A549 (cell line): Measurements from ENCODE around the gene ACTA2. TPM values are rescaled to one million over a fixed set of nuclear protein-coding genes. Genes with fewer than 3 reads are reported as not detected.

ENCODE experiments used
- ATAC-seq, 2 experiments: fragments of 200-7000 bp in 1 of 2; fragments of >200 bp in 1 of 2; cut with Nextera tagmentation in 1 of 2; cut with Tn5 transposase in 1 of 2; 3 replicates each; pipeline versions ENCODE4 v1.8.0 to v1.9.1; 2018 to 2020; ENCODE audit warnings: mild to moderate bottlenecking in 1 of 2, moderate library complexity in 1 of 2
- CTCF ChIA-PET: fragments of 300-600 bp; sonication (Branson Sonifier 250); formaldehyde crosslinking; extraction: SDS; loops from one replicate; lab custom pipeline; 2021; ENCODE audit warnings: antibody characterized with exemption, inconsistent platforms; lab: Yijun Ruan, JAX
- POLR2A ChIA-PET: fragments of 350-600 bp; formaldehyde crosslinking; extraction: SDS; loops from one replicate; lab custom pipeline; 2021; ENCODE audit warnings: antibody characterized with exemption, inconsistent platforms; lab: Yijun Ruan, JAX
- DNase-seq, 2 experiments: peaks; one replicate each; pipeline versions ENCODE4 v3.0.0 to v3.0.0-alpha.2; 2011 to 2016; ENCODE audit warnings: low read depth in 1 of 2, low spot score in 1 of 2
- FAIRE-seq: peaks from 2 replicates; lab custom pipeline; 2011; peaks lifted over from hg19 to GRCh38; lab: Jason Lieb, UNC
- H3K27ac ChIP-seq, 2 experiments: fragments of >200 bp; sonication (Bioruptor Twin); formaldehyde crosslinking; 3 replicates each; pipeline ENCODE4 v1.5.1; 2016 to 2017
- H3K4me1 ChIP-seq: fragments of >200 bp; sonication (Bioruptor Twin); formaldehyde crosslinking; 3 replicates; pipeline ENCODE4 v1.6.1; 2016
- H3K4me2 ChIP-seq: fragments of >200 bp; sonication (Bioruptor Twin); formaldehyde crosslinking; 3 replicates; pipeline ENCODE4 v1.6.1; 2016
- H3K4me3 ChIP-seq: fragments of >200 bp; sonication (Bioruptor Twin); formaldehyde crosslinking; 3 replicates; pipeline ENCODE4 v1.5.1; 2016
- H3K9me3 ChIP-seq: fragments of >200 bp; sonication (Bioruptor Twin); formaldehyde crosslinking; 3 replicates; pipeline ENCODE4 v1.6.1; 2016
- FOSL2 ChIP-seq, 2 experiments: fragments of 450-650 bp in 1 of 2; fragments of >200 bp in 1 of 2; sonication (Bioruptor Twin) in 1 of 2; formaldehyde crosslinking; IDR thresholded peaks; 2 replicates each; pipeline versions ENCODE4 v1.5.0 to v1.6.1; 2016 to 2020; ENCODE audit warnings: mild to moderate bottlenecking in 1 of 2, moderate library complexity in 1 of 2
- POLR2AphosphoS2 ChIP-seq: conservative IDR thresholded peaks from 2 replicates; pipeline ENCODE4 v1.6.1; 2012; ENCODE audit warnings: low read length, improper control_type of control experiment, inconsistent platforms
- ZSCAN20 ChIP-seq: fragments of 250-450 bp; sonication (Bioruptor Pico); IDR thresholded peaks from 2 replicates; pipeline ENCODE4 v1.8.0; 2022; ENCODE audit warnings: mild to moderate bottlenecking, moderate library complexity
- polyA plus RNA-seq, 4 experiments: library from polyadenylated mRNA; depleted of rRNA in 3 of 4; stranded (reverse); fragments of >200 nt; fragmentation: RNase III in 1 of 4; extraction: RNeasy Plus Mini Kit Qiagen cat#74134 plus additional on column Dnase treatment in 1 of 4; gene quantifications; 2 replicates in 3 of 4; 3 replicates in 1 of 4; pipeline ENCODE4 v1.2.3, GENCODE V29; 2011 to 2017
- small RNA-seq, 6 experiments: library from RNA; depleted of rRNA; stranded (forward); fragments of <200 nt; gene quantifications; one replicate each; pipeline ENCODE3, GENCODE V24; 2012
- TF ChIP-seq, protein P1 (sequence below): fragments of >200 bp; sonication (Bioruptor Twin); formaldehyde crosslinking; IDR thresholded peaks from 3 replicates; pipeline ENCODE4 v1.5.1; 2016
- TF ChIP-seq, protein P2 (sequence below): fragments of 250-450 bp; sonication (Bioruptor Pico); IDR thresholded peaks from 2 replicates; pipeline ENCODE4 v1.5.0; 2021; ENCODE audit warnings: mild to moderate bottlenecking, moderate library complexity, borderline replicate concordance

ACTA2 gene
- polyA plus RNA-seq, 2 of the 4 experiments (the other 2 are of a cell fraction): 15.0 to 25.9 TPM

DNA sequence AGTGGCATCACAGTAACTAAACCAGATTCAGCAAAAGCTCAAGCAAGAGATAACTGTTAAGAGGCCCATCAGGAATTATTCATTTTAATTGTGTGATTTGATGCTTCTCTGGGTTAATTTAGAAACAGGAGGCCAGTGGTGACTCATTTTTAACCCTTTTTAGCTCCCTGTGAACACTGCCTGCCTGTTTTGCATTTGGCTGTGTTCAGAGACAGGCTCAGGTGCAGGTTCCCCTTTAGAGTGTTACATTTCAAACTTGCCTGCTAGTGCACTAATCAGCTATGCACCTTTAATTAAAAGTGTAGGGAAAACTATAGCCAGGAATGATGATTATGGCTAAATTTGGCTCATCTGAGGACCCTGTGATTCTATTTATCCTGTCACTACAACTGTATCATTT, 66.0 kb downstream of the ACTA2 start:
- no peak for FAIRE-seq
- Histone ChIP-seq H3K9me3 (no peaks in the 10 kb centered on the region), H3K27ac (peak overlapping the region; percentile 35 to 62), H3K4me1 (peaks cover 86% of the 10 kb centered on the region), H3K4me3 (no peak overlapping the region), H3K4me2 (peak overlapping the region; percentile 81)
- POLR2A ChIA-PET: no interaction called here
- ATAC-seq: no peak
- no peak for DNase-seq
- TF ChIP-seq FOSL2 (IDR thresholded peaks at IDR 0.05): peak; percentile 17; the same call in 1 of the 2 replicates
- TF ChIP-seq FOSL2 (CRISPR knock-in tag; IDR thresholded peaks at IDR 0.05): no peak
- no peak for TF ChIP-seq ZSCAN20 (CRISPR knock-in tag)
- TF ChIP-seq, protein P1, sequence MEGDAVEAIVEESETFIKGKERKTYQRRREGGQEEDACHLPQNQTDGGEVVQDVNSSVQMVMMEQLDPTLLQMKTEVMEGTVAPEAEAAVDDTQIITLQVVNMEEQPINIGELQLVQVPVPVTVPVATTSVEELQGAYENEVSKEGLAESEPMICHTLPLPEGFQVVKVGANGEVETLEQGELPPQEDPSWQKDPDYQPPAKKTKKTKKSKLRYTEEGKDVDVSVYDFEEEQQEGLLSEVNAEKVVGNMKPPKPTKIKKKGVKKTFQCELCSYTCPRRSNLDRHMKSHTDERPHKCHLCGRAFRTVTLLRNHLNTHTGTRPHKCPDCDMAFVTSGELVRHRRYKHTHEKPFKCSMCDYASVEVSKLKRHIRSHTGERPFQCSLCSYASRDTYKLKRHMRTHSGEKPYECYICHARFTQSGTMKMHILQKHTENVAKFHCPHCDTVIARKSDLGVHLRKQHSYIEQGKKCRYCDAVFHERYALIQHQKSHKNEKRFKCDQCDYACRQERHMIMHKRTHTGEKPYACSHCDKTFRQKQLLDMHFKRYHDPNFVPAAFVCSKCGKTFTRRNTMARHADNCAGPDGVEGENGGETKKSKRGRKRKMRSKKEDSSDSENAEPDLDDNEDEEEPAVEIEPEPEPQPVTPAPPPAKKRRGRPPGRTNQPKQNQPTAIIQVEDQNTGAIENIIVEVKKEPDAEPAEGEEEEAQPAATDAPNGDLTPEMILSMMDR: no peak
- TF ChIP-seq POLR2AphosphoS2: no peak
- TF ChIP-seq, protein P2, sequence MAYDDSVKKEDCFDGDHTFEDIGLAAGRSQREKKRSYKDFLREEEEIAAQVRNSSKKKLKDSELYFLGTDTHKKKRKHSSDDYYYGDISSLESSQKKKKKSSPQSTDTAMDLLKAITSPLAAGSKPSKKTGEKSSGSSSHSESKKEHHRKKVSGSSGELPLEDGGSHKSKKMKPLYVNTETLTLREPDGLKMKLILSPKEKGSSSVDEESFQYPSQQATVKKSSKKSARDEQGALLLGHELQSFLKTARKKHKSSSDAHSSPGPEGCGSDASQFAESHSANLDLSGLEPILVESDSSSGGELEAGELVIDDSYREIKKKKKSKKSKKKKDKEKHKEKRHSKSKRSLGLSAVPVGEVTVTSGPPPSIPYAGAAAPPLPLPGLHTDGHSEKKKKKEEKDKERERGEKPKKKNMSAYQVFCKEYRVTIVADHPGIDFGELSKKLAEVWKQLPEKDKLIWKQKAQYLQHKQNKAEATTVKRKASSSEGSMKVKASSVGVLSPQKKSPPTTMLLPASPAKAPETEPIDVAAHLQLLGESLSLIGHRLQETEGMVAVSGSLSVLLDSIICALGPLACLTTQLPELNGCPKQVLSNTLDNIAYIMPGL (CRISPR knock-in tag): no peak
- CTCF ChIA-PET: interaction anchor here (0.6 to 3.4 kb wide), 2 partner anchors 47 to 51 kb away, joined by 3 to 22 read pairs; no protein-coding TSS in a partner anchor

Small RNAs within 50 kb of the gene (small RNA-seq; reads per million reads assigned to genes)
- 0 reads per million in 6 experiments for gene RF02116

Other genes with a start within 250 kb of the ACTA2 start
- 0.05 TPM in 1 of 2 replicates, not detected in the other for gene LIPK, start 246.5 kb downstream of the ACTA2 start, polyA plus RNA-seq (2011; rRNA removed)
- gene LIPK, start 246.5 kb downstream of the ACTA2 start, polyA plus RNA-seq (2017; fragmentation: RNase III; extraction: RNeasy Plus Mini Kit Qiagen cat#74134 plus additional on column Dnase treatment): not detected in 3 replicates
- gene LIPN, start 192.8 kb downstream of the ACTA2 start, polyA plus RNA-seq (2011; rRNA removed): not detected in 2 replicates
- gene LIPN, start 192.8 kb downstream of the ACTA2 start, polyA plus RNA-seq (2017; fragmentation: RNase III; extraction: RNeasy Plus Mini Kit Qiagen cat#74134 plus additional on column Dnase treatment): not detected in 3 replicates
- gene LIPM, start 150.0 kb downstream of the ACTA2 start, polyA plus RNA-seq (2011; rRNA removed): not detected in 2 replicates
- gene LIPM, start 150.0 kb downstream of the ACTA2 start, polyA plus RNA-seq (2017; fragmentation: RNase III; extraction: RNeasy Plus Mini Kit Qiagen cat#74134 plus additional on column Dnase treatment): not detected in 3 replicates
- 0.59 and 0.60 TPM in 2 replicates for gene ANKRD22, start 100.9 kb downstream of the ACTA2 start, polyA plus RNA-seq (2011; rRNA removed)
- gene ANKRD22, start 100.9 kb downstream of the ACTA2 start, polyA plus RNA-seq (2017; fragmentation: RNase III; extraction: RNeasy Plus Mini Kit Qiagen cat#74134 plus additional on column Dnase treatment): 0.29 to 0.53 TPM (median 0.43 TPM) in 3 replicates
- 28.9 and 32.1 TPM in 2 replicates for gene STAMBPL1, start 72.5 kb downstream of the ACTA2 start, polyA plus RNA-seq (2011; rRNA removed)
- 25.8 to 29.0 TPM (median 28.2 TPM) in 3 replicates for gene STAMBPL1, start 72.5 kb downstream of the ACTA2 start, polyA plus RNA-seq (2017; fragmentation: RNase III; extraction: RNeasy Plus Mini Kit Qiagen cat#74134 plus additional on column Dnase treatment)
- gene FAS, start 38.0 kb upstream of the ACTA2 start, polyA plus RNA-seq (2011; rRNA removed): 29.5 and 30.1 TPM in 2 replicates
- gene FAS, start 38.0 kb upstream of the ACTA2 start, polyA plus RNA-seq (2017; fragmentation: RNase III; extraction: RNeasy Plus Mini Kit Qiagen cat#74134 plus additional on column Dnase treatment): 21.0 to 24.2 TPM (median 23.4 TPM) in 3 replicates